Caki2 (cell line): ENCODE data around the gene PRKCSH. TPM values are rescaled to one million over a fixed set of nuclear protein-coding genes. Genes with fewer than 3 reads are reported as not detected.
"Not testable (repeated sequence)": the region's sequence is repeated elsewhere in the genome, so short reads cannot be mapped to it uniquely, and the experiment has no call there.

Experiments
- DNase-seq: peaks from one replicate; pipeline ENCODE4 v3.0.0-alpha.2; 2015; ENCODE audit warnings: low read depth
- in situ Hi-C: cut with HindIII; loops from 2 replicates; pipeline ENCODE4 v1.10.0; 2016; ENCODE audit warnings: low sequenced_read_pairs, low pct_unique_long_range_greater_than_20kb, mixed read lengths
- total RNA-seq: library from RNA; depleted of rRNA; stranded (reverse); fragments of >200 nt; shearing (Covaris generic); gene quantifications from 2 replicates; pipeline ENCODE4 v1.2.3, GENCODE V29; 2014; ENCODE audit warnings: low replicate concordance

Gene PRKCSH
- total RNA-seq, 1 experiment from 2014 or later: 119 TPM

DNA sequence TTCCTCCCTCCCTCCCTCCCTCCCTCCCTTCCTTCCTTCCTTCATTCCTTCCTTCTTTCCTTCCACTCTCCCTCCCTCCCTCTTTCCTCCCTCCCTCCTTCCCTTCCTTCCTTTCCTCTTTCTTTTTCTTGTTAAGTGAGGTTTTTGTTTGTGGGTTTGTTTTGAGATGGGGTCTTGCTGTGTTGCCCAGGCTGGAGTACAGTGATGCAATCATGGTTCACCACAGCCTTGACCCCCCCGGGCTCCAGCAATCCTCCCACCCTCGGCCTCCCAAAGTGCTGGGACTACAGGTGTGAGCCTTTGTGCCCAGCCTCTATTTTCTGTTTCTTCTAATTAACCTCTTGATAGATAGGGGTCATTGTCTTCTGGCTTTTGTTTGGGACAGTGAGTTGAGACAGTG is 26.0 kb downstream of the PRKCSH start:
- DNase-seq: no peak
- in situ Hi-C loops: no loop called here

DNA sequence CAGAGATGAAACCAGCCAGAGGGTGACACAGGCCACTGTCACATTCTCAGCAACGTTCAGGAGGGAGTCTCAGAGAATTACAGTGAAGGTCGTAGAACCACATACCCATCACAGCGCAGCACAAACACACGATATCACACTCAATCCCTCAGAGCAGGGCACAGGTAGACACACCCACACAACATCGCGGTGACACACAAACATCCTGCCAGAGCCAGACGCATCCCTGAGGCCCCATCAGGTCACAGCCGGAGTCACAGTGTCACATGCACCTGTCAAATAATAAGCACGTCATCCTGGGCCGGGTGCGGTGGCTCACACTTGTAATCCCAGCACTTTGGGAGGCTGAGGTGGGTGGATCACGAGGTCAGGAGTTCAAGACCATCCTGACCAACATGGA is 28.0 kb downstream of the PRKCSH start:
- in situ Hi-C loops: no loop called here
- DNase-seq: no peak

DNA sequence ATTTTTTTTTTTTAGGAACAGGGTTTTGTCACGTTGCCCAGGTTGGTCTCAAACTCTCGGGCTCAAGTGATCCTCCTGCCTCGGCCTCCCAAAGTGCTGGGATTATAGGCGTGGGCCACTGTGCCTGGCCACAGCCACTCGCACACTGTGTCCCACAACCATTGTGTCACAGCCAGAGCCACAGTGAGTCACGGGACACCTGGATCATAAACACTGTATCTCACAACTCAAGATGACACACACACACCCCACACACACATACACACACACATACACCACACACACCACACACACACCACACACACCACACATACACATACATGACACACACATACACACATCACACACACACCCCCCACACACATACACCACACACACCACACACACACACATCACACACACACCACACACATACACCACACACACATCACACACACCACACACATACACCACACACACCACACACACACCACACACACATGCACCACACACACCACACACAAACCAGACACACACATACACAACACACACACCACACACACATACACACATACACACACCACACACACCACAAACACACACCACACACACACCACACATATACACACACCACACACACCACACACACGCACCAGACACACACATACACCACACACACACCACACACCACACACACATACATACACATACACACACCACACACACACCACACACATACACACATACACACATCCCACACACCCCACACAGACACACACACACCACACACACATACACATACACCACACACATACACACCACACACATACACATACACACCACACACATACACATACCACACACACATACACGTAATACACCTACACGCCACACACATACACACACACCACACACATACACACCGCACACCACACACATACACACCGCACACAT is 29.2 kb downstream of the PRKCSH start:
- DNase-seq: no peak
- in situ Hi-C loops: no loop called here

DNA sequence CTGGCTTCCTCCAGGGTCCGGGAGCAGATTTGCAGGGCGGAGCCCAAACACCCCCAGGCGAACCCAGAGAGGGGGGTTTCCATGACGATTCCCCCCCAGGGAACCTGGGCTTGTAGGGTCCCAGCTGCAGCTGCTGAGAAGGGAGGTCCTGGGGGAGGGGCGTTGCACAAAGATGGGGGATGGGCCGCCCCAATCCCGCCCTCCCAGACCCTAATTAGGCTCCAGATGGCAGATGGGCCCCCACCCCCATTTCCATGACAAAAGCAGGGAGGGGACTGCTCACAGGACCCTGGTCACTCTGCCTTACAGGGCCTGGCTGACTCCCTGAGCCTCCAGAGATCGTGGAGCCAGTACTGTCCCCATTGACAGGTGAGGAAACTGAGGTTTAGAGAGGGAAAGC is 30.2 kb downstream of the PRKCSH start:
- no peak for DNase-seq
- in situ Hi-C loops: no loop called here

DNA sequence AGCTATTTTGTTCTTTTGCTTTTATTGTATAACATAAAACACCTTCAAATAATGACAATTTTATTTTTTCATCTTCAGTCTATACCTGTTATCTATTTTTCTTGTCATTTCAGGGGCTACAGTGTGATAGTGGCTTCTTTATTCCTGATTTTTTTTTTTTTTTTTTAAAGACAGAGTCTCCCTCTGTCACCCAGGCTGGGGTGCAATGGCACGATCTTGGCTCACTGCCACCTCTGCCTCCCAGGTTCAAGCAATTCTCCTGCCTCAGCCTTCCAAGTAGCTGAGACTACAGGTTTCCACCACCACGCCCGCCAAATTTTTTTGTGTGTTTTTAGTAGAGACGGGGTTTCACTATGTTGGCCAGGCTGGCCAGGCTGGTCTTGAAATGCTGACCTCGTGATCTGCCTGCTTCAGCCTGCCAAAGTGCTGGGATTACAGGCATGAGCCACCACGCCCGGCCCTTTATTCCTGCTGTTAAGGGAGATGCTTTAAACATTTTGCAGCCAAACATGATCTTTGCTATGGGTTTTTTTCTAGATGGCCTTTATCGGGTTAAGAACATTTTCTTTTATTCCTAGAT is 32.9 kb downstream of the PRKCSH start:
- DNase-seq, in situ Hi-C loops: not testable (repeated sequence)

DNA sequence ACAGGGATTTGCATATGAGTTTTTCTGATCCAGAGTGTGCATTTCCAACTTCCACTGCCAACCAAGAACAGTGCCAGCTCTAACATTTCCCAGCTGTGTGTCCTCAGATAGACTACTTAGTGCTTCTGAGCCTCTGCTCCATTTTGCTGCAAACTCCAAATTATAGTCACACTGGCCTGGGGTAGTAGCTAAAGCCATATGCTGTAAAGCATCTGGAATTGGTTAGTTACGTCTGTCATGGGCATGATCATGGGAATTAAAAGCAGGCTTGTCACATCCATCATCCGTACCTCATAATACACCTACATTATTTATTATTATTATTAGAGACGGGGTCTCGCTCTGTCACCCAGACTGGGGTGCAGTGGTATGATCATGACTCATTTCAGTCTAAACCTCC is 38.3 kb downstream of the PRKCSH start:
- in situ Hi-C loops: no loop called here
- DNase-seq: no peak

DNA sequence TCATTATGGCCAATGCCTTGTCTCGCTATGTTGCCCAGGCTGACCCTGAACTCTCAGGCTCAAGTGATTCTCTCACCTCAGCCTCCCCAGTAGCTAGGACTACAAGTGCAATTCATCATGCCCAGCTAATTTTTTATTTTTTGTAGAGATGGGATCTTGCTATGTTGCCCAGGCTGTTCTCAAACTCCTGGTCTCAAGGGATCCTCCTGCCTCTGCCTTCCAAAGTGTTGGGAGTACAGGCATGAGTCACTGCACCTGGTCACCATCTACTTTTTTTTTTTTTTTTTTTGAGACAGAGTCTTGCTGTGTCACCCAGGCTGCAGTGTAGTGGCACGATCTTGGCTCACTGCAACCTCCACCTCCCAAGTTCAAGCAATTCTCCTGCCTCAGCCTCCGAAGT is 39.9 kb downstream of the PRKCSH start:
- peak; percentile 32 for DNase-seq
- in situ Hi-C loops: not testable (repeated sequence)

DNA sequence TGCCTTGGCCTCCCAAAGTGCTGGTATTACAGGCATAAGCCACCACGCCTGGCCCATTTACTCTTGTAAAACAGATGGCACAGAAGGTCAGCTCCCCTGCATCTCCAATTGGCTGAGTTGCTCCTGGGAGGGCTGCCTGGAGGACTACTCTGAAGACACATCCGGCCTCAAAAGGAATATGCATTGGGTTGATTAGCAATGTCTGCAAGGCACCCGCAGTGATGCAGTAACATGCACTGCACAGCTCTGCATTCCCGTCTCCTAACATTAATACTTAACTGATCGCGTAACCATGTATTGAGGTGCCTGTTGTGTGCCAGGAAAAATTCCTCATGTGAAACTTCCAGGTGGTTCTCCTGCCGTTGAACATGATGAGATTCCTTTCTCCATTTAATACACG is 40.4 kb downstream of the PRKCSH start:
- no peak for DNase-seq
- in situ Hi-C loops: no loop called here

DNA sequence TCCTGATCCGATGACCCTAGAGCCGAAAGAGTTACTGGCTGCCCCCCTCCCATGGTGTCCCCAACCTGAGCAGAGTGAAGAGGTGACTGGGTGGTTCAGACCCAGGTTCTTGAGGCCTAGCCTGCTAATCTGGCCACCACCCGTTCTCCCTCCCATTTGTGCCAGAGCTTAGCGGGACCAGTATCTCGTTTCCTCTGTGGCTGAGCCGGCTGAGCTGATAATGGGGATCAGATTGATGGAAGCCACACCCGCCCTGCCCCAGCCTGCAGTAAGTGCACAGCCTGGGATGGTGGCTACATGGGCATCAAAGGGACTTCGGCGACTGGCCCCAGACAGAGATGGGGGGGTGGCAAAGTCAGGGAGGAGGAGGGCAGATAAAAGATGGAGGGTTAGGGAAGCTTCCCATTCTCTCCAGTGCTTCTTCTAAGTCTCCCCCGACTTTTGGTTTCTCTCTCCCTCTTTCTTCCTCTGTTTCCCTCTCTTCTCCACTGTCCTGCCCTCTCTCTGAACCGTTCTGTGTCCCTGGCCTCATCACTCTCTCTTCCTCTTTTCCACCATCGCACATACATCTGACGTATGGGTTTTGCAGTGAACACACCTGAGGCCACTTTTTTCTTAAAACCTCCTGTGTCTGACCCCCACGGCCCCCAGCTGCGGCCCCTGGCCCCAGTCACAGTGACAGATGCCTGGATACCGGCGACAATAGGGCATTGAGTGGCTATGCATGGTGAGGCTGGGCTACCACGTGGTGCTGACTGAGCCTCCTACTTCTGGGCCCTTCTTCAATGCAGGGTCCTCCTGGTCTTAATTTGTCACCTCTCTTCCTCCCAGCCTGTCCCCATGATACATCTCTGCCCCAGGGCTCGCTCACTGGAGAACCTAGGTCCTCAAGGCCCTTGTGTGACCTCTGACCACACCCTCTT is 43.0 kb downstream of the PRKCSH start:
- DNase-seq: no peak

DNA sequence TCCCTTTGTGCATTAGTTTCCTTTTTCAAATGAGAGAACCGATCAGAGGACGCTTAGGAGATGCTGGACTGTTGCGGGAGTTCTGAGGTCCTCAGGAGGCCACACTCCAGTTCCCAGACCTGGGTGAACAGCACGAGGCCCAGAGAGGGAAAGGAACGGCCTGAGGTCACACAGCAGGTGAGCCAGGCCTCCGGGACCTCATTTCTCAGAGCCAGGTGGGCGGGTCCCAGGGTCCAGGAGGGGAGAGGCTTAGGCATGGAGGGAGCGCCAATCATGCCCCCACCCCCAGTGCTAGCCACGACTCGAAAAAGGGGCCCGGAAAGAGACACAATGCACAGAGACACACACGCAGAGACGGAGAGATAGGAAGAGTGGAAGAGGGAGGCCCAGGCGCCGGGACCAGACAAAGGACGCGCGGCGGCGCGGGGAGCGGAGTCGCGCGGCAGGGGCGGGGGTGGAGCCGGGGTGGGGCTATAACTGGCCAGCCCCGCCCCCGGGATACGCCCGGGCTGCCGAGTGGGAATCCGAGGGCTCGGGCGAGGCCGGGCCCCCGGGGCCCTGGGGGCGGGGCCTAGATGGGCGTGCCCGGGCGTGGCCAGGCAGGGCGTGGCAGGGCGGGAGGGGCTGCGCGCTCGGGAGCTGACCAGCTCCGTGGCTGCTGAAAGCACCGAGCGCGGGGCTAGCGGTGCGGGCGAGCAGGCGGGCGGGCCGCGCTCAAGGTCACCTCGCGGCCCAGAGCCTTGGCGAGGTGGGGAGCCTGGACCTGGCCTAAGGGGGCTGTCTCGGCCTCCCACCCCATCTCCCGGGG is 43.9 kb downstream of the PRKCSH start:
- in situ Hi-C loops: no loop called here
- no peak for DNase-seq

More for the DNA sequence above, 43.0 kb downstream of the PRKCSH start:
- in situ Hi-C loops: no loop called here

DNA sequence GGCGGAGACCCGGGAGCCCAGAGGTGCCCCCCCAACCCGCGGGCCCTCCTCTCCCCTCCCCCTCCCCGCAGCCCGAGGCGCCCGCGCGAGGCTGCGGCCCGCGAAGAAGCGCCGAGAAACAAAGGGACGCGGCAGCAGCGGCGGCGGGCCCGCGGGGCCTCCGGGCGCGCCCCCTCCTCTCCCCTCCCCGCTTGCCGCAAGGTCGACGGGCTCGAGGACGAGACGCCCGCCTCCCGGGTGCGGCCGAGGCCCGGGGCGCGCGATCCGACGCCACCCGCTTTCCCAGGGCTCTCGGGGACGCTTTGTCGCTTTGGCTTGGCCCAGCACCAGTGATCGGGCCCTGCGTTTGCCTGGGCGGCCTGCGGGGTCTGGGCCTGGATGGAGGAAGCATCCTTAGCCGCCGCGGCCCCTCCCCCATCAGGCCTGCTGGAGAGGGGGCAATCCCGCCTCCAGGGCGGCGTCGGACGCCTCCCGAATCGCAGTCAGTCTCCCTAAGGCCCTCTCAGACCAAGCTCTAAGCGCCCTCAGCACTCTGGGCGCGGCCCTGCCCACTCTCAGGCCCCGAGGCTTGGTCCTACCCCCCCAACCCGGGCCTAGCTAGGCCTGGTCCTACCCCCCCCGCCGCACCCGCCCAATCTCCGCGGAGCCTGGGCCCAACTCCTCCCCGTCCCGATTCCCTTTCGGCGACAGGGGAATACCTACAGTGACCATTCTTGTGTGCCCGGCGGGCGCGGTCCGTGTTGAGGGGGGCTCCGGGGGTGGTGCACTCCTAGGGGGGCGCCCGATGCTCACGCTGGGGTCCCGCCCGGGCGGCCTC is 44.7 kb downstream of the PRKCSH start:
- in situ Hi-C loops: no loop called here
- DNase-seq: no peak

DNA sequence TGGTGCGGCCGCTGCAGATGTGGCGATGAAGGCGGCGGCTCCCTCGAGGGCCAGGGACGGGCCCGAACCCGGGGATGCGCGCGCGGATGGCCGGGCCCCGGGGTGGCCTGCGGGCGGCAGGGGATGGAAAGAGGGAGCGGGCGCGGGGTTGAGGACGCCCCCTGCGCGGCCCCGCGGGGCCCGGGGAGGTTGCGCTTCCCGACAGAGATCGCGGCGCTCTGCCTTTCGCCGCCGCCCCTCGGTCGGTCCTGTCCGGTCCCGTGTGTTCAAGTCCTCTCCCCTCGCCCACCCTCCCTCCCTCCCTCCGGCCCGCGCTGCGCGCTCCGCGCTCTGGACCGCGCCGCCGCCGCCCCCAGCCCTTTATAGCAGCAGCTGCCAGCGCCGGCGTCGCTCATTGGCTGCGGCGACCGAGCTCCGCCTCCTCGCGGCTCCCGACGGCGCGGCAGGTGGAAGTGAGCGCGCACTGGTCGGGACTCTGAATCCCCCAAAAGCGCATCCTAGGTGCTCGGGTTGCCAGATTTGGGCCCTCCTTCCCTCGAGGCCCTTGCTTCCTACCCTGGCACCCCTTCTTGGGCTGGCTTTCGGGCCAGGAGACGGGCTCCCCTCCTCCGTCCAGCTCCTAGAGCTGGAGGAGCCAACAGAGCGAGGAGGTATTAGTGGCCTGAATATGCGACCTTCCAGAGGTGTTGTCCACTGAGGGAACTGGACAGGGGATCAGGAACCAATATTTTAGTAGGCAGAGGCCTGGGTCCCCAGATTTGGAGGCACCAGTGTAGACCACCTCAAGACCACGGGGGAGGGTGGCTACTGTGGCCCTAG is 45.5 kb downstream of the PRKCSH start, which contains the start of gene ELAVL3:
Gene ELAVL3, minus strand, starts transcription at position 332 of the 819 bp plus-strand sequence. CDS start 438 bp downstream, outside the sequence.
- in situ Hi-C loops: no loop called here
- DNase-seq: no peak

DNA sequence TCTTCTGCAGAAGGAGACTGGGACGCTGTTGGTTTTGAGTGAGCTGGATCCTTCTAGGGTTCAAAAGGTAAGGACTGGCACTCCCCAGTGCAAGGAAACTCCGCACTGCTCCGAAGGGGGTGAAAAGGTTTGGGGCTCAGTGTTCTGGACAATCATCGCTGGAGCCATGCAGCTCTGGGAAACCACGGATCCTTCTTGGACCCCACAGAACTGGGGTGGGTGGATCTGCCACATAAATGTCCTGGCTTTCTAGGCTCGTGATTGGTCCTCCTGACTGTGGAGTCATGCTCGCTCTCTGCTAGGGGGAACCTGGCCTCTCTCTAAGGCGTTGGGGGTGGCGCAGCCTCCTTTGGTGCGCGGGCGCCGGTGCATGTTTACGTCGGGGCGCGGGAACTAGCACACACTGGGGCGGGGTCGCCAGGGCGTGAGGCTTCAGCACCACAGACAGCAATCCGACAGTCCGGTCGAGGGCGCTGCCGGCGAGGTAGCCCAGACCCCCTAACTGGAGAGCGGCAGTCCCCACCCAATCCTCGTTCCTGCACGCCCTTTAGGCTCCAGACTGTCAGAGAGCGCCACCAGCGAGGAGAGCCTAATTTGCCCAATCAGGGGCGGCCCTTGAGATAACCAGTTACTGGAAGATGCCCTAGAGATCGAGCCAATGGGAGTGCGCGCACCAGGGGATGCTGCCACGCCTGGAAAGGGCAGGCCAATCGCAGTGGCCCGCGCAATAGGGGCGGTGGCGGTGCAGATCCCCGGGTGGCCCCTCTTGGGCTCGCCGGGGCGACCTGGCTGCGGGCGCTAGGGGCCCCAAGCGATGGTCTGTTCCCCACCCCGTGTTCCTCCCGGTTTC is 46.3 kb downstream of the PRKCSH start:
- in situ Hi-C loops: no loop called here
- peak; percentile 96 for DNase-seq

DNA sequence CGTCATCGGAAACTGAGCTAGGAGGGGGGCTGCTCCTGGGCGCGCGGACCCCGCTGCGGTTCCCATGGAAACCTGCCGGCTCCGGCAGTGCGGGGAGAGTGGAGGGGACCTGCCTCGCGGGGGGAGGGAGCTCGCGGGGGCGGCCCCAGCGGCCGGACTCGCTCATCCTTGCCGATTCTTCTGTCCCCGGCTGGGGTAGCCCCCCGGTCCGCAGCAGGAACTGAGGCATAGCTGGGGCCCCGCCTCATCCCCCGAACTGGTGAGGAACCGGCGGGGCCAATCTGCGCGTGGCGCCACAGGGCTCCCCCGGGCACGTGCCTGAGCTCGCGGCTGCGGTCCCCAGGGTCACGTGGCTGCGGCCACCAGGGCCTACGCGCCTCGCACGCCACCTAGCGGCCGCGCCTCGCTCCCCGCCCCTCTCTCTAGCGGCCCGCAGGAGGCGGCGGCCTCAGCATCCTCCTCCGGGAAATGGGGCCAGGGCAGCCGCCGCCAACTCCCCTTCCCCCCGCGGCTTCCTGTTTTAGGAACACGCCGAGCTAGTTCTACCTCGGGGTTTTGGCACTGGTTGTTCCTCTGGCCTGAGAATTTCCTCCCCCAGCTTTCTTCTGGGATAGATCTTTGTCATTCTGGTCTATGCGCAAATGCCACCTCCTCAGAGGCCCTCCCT is 47.1 kb downstream of the PRKCSH start:
- in situ Hi-C loops: no loop called here
- peak; percentile 87 for DNase-seq
